ENCODE measurements around the gene ATP13A1. TPM values are rescaled to one million over a fixed set of nuclear protein-coding genes. Genes with fewer than 3 reads are reported as not detected.

Gene ATP13A1
- total RNA-seq, 5 donors from 2014 or later (not counting 1 experiment from before 2014, with no cell fraction given): 80.4 to 170 (median 156) TPM

DNA sequence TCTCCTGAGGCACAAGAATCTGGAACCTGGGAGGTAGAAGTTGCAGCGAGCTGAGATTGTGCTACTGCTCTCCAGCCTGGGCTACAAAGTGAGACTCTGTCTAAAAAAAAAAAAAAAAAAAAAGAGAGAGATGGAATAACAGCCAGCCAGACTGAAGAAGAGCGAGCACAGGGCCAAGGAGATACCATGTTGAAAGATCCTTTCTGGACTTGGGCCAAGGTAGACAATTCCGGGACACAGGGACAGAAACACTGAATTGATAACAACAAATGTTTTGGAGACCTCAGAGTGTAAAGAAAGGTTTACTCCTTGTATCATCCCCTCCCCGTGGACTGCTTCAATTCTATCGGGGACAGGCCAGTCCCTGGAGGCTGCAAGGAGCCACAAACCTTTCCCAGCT lies 40.1 kb downstream of the ATP13A1 start:
- peaks cover 16% of the 10 kb centered on the region for H3K36me3 Mint-ChIP-seq
- Histone ChIP-seq H3K4me3 (ENCODE audit: control insufficient read depth in 1 of 2, extremely low read depth in 1 of 2, low read length in 1 of 2) (no peak overlapping the region), H3K9me3 (no peaks in the 10 kb centered on the region), H3K36me3 (ENCODE audit: control insufficient read depth in 2 of 2, extremely low read depth in 1 of 2, insufficient read depth in 1 of 2, low read length in 1 of 2) (peaks cover 4 to 13% of the 10 kb centered on the region in 2 donors), H3K27ac (ENCODE audit: low read length) (no peak overlapping the region), H3K4me1 (ENCODE audit: control insufficient read depth in 1 of 2, extremely low read depth in 1 of 2, insufficient read depth in 2 of 2, low read length in 2 of 2) (peaks cover 7 to 38% of the 10 kb centered on the region in 2 experiments), H3K27me3 (replicated peaks in 1 of 2; ENCODE audit: control insufficient read depth in 2 of 2, extremely low read depth in 1 of 2, insufficient read depth in 2 of 2, low read length in 1 of 2) (no peaks in the 10 kb centered on the region)
- peaks cover 28 to 43% (median 37%) of the 10 kb centered on the region in 3 donors for H3K4me1 Mint-ChIP-seq
- no peaks in the 10 kb centered on the region for H3K27me3 Mint-ChIP-seq
- ATAC-seq (replicated peaks in 1 of 4) (no peak), DNase-seq (no peak)
- 58% methylated on average over 2 of the region's 5 CpGs for WGBS (ENCODE audit: insufficient coverage)
- CTCF ChIA-PET: interaction anchor here in 1 of 2 donors (0.5 kb wide), 1 partner anchor 92 kb away, joined by 4 read pairs; no protein-coding TSS in a partner anchor
- H3K9me3 Mint-ChIP-seq: no peaks in the 10 kb centered on the region
- H3K27ac Mint-ChIP-seq: peak overlapping the region in 1 of 2 donors; percentile 61
- POLR2A ChIA-PET: no interaction called here
- H3K4me3 Mint-ChIP-seq: no peak overlapping the region

DNA sequence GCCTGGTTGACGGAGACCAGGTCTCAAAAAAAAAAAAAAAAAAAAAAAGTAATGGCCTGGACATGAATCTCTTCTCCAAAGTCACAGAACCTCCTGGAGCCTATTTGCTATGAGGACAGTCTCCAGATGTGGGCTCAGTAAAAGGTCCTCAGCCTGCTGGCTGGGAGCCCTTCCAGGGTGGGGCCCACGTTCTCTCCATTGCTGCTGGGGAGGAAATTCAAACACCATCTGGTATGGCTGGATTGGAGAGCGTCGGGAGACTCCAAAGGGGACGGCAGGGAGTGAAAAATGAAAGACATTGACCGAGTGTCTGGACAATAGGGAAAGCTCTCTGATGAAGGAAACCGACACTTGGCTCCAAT lies 43.6 kb downstream of the ATP13A1 start:
- H3K36me3 Mint-ChIP-seq: peaks cover 17% of the 10 kb centered on the region
- peaks cover 4 to 13% of the 10 kb centered on the region in 2 donors for H3K36me3 ChIP-seq (ENCODE audit: control insufficient read depth in 2 of 2, extremely low read depth in 1 of 2, insufficient read depth in 1 of 2, low read length in 1 of 2)

DNA sequence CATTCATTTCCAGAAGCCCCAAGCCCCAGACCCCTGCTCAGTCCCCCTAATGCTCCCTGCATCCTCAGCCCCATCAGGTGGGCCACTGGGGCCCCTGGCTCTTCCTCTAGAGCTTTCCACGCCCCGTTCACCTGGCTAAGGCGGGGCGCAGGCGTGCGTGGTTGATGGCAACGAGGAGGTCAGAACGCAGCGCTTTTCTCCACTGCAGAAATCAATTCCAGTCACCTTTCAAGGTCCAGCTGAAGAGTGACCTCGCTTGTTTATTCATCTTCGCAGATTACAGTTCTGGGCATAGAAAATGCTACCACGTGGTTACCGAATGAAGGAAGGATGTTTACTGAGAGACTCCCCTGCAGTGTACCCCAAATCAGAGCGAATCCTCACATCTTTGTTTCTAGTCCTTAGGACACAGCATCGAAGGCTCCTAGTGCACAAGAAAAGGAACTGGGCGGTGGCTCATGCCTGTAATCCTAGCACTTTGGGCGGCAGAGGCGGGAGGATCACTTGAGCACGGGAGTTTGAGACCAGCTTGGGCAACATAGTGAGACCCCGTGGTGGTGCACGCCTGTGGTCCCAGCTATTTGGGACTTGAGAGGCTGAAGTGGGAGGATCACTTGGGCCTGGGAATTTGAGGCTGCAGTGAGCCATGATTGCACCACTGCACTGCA lies 44.2 kb downstream of the ATP13A1 start:
- H3K4me3 Mint-ChIP-seq: peak overlapping the region; percentile 74 to 89 (median 85)
- Histone ChIP-seq H3K27me3 (replicated peaks in 1 of 2; ENCODE audit: control insufficient read depth in 2 of 2, extremely low read depth in 1 of 2, insufficient read depth in 2 of 2, low read length in 1 of 2) (no peaks in the 10 kb centered on the region), H3K9me3 (no peaks in the 10 kb centered on the region), H3K4me3 (ENCODE audit: control insufficient read depth in 1 of 2, extremely low read depth in 1 of 2, low read length in 1 of 2) (peak overlapping the region in 1 of 2 donors; percentile 25), H3K36me3 (ENCODE audit: control insufficient read depth in 2 of 2, extremely low read depth in 1 of 2, insufficient read depth in 1 of 2, low read length in 1 of 2) (peaks cover 4 to 13% of the 10 kb centered on the region in 2 donors), H3K4me1 (ENCODE audit: control insufficient read depth in 1 of 2, extremely low read depth in 1 of 2, insufficient read depth in 2 of 2, low read length in 2 of 2) (peaks cover 6 to 44% of the 10 kb centered on the region in 2 experiments), H3K27ac (ENCODE audit: low read length) (peak overlapping the region; percentile 66)
- POLR2A ChIA-PET: interaction anchor here in 1 of 2 donors (1.4 kb wide), 1 partner anchor 10 kb away, joined by 4 read pairs; no protein-coding TSS in a partner anchor
- CTCF ChIA-PET: interaction anchor here in 1 of 2 donors (0.7 kb wide), 1 partner anchor 14 kb away, joined by 4 read pairs; no protein-coding TSS in a partner anchor
- 96% methylated on average over 9 of the region's 21 CpGs for WGBS (ENCODE audit: insufficient coverage)
- no peaks in the 10 kb centered on the region for H3K9me3 Mint-ChIP-seq
- peaks cover 46 to 50% (median 48%) of the 10 kb centered on the region in 3 donors for H3K4me1 Mint-ChIP-seq
- ATAC-seq (replicated peaks in 1 of 4): no peak
- H3K27ac Mint-ChIP-seq: peak overlapping the region; percentile 62 to 84
- DNase-seq: no peak
- H3K27me3 Mint-ChIP-seq: no peaks in the 10 kb centered on the region
- H3K36me3 Mint-ChIP-seq: peaks cover 14% of the 10 kb centered on the region

More for the DNA sequence above, 43.6 kb downstream of the ATP13A1 start:
- CTCF ChIA-PET: no interaction called here
- Histone ChIP-seq H3K9me3 (no peaks in the 10 kb centered on the region), H3K4me3 (ENCODE audit: control insufficient read depth in 1 of 2, extremely low read depth in 1 of 2, low read length in 1 of 2) (no peak overlapping the region), H3K4me1 (ENCODE audit: control insufficient read depth in 1 of 2, extremely low read depth in 1 of 2, insufficient read depth in 2 of 2, low read length in 2 of 2) (peaks cover 6 to 39% of the 10 kb centered on the region in 2 experiments), H3K27me3 (replicated peaks in 1 of 2; ENCODE audit: control insufficient read depth in 2 of 2, extremely low read depth in 1 of 2, insufficient read depth in 2 of 2, low read length in 1 of 2) (no peaks in the 10 kb centered on the region), H3K27ac (ENCODE audit: low read length) (no peak overlapping the region)
- ATAC-seq (replicated peaks in 1 of 4) (no peak), DNase-seq (no peak)
- Mint-ChIP-seq H3K27me3 (no peaks in the 10 kb centered on the region), H3K4me1 (peaks cover 41 to 49% (median 48%) of the 10 kb centered on the region in 3 donors), H3K9me3 (no peaks in the 10 kb centered on the region), H3K4me3 (no peak overlapping the region), H3K27ac (peak overlapping the region in 1 of 2 donors; percentile 34)
- POLR2A ChIA-PET: interaction anchor here (0.6 to 1.4 kb wide), 2 partner anchors 10 to 73 kb away, joined by 4 to 6 read pairs; no protein-coding TSS in a partner anchor
- WGBS (ENCODE audit: insufficient coverage): 98% methylated on average over 5 of the region's 7 CpGs

DNA sequence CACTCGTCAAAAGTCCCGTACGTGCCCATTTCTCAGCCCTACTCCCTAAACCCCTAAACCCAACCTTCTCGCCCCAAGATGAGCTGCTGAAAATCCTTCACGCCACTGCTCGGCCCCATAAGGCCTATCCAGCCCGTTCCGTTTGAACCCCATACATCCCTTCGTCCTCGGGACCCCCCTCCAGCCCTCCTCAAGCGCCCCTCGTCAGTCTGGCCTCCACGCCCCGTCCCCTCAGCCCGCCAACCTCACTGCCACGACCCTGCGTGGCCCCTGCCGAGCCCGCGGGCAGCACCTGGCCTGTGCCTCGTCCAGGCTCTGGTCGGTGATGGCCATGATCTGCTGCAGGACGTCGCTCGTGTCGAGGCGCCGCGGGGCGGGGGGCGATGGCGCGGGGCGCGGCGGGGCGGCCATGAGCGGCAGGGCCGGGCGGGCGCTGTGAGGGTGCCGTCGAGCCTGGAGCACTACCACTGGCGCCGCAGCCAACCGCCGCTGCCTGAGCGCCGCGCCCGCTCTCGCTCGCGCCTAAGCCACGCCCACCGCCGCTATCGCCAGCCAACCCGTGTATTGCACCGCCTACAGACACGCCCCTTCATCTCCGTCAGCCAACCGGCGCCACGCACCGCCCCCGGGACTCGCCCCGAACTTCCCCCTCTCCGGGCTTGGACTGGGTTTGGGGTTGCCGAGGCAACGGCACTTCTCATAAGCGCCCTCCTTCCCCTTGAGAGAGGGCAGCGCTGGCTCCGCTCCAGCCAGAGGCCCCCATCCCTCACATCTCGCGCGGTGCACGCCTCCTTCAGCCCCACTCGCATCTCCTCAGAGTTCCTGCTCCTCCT lies 45.0 kb downstream of the ATP13A1 start, which contains the start of gene PBX4:
Gene PBX4, minus strand, starts transcription at position 469 of the 833 bp plus-strand sequence. Its CDS starts 58 bp downstream, at position 411.
- peaks cover 11% of the 10 kb centered on the region for H3K36me3 Mint-ChIP-seq
- ChIA-PET POLR2A (interaction anchor here (0.6 to 0.8 kb wide), 2 partner anchors 11 to 16 kb away, joined by 3 read pairs; no protein-coding TSS in a partner anchor), CTCF (no interaction called here)
- peak; percentile 95 to 100 (median 99) for DNase-seq
- H3K27ac Mint-ChIP-seq: peak within 1 kb of the TSS; percentile 84 to 90
- peak within 1 kb of the TSS; percentile 74 to 95 (median 89) for H3K4me3 Mint-ChIP-seq
- ATAC-seq (replicated peaks in 1 of 4): peak; percentile 91 to 96 (median 94)
- H3K27me3 ChIP-seq (replicated peaks in 1 of 2; ENCODE audit: control insufficient read depth in 2 of 2, extremely low read depth in 1 of 2, insufficient read depth in 2 of 2, low read length in 1 of 2): no peaks in the 10 kb centered on the region
- H3K4me3 ChIP-seq (ENCODE audit: control insufficient read depth in 1 of 2, extremely low read depth in 1 of 2, low read length in 1 of 2): peak within 1 kb of the TSS; percentile 72 to 89
- H3K4me1 ChIP-seq (ENCODE audit: control insufficient read depth in 1 of 2, extremely low read depth in 1 of 2, insufficient read depth in 2 of 2, low read length in 2 of 2): peaks cover 6 to 51% of the 10 kb centered on the region in 2 experiments
- WGBS (ENCODE audit: insufficient coverage): 4% methylated on average over 78 of the region's 80 CpGs
- H3K4me1 Mint-ChIP-seq: peaks cover 47 to 52% (median 51%) of the 10 kb centered on the region in 3 donors
- peaks cover 4 to 10% of the 10 kb centered on the region in 2 donors for H3K36me3 ChIP-seq (ENCODE audit: control insufficient read depth in 2 of 2, extremely low read depth in 1 of 2, insufficient read depth in 1 of 2, low read length in 1 of 2)
- H3K9me3 ChIP-seq: no peaks in the 10 kb centered on the region
- H3K27ac ChIP-seq (ENCODE audit: low read length): peak within 1 kb of the TSS; percentile 85
- H3K27me3 Mint-ChIP-seq: no peaks in the 10 kb centered on the region
- H3K9me3 Mint-ChIP-seq: no peaks in the 10 kb centered on the region

DNA sequence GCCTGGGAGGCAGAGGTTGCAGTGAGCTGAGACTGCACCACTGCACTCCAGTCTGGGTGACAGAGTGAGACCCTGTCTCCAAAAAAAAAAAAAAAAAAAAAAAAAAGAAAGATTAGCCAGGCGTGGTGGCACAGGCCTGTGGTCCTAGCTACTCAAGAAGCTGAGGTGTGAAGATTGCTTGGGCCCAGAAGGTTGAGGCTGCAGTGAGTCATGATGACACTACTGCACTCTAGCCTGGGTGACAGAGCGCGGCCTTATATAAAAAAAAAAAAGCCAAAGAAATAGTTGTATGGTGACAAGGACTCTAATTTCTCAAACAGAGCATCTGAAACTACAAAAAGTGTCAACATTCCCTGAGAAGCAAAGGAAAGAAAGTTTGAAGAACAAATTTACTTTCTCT lies 48.4 kb downstream of the ATP13A1 start:
- Histone ChIP-seq H3K4me1 (ENCODE audit: control insufficient read depth in 1 of 2, extremely low read depth in 1 of 2, insufficient read depth in 2 of 2, low read length in 2 of 2) (peaks cover 6 to 51% of the 10 kb centered on the region in 2 experiments), H3K27me3 (replicated peaks in 1 of 2; ENCODE audit: control insufficient read depth in 2 of 2, extremely low read depth in 1 of 2, insufficient read depth in 2 of 2, low read length in 1 of 2) (no peaks in the 10 kb centered on the region), H3K9me3 (no peaks in the 10 kb centered on the region), H3K4me3 (ENCODE audit: control insufficient read depth in 1 of 2, extremely low read depth in 1 of 2, low read length in 1 of 2) (no peak overlapping the region), H3K36me3 (ENCODE audit: control insufficient read depth in 2 of 2, extremely low read depth in 1 of 2, insufficient read depth in 1 of 2, low read length in 1 of 2) (peaks cover 0 to 5% of the 10 kb centered on the region in 2 donors), H3K27ac (ENCODE audit: low read length) (peak overlapping the region; percentile 73)
- Mint-ChIP-seq H3K4me1 (peaks cover 62 to 66% (median 64%) of the 10 kb centered on the region in 3 donors), H3K27me3 (no peaks in the 10 kb centered on the region), H3K4me3 (peak overlapping the region; percentile 45 to 69 (median 55)), H3K9me3 (no peaks in the 10 kb centered on the region), H3K27ac (peak overlapping the region; percentile 84 to 93), H3K36me3 (peaks cover 20% of the 10 kb centered on the region)
- ChIA-PET CTCF (interaction anchor here (0.6 to 1.0 kb wide), 3 partner anchors 14 to 127 kb away, joined by 3 to 4 read pairs (median 4); no protein-coding TSS in a partner anchor), POLR2A (interaction anchor here in 1 of 2 donors (0.6 to 1.6 kb wide), 3 partner anchors 10 to 53 kb away, joined by 3 to 6 read pairs (median 5); no protein-coding TSS in a partner anchor)
- DNase-seq (peak in 17 of 35 experiments; percentile 15 to 70 (median 36)), ATAC-seq (replicated peaks in 1 of 4) (no peak)
- no CpG with 5 or more reads among the region's 3 CpGs for WGBS (ENCODE audit: insufficient coverage)

DNA sequence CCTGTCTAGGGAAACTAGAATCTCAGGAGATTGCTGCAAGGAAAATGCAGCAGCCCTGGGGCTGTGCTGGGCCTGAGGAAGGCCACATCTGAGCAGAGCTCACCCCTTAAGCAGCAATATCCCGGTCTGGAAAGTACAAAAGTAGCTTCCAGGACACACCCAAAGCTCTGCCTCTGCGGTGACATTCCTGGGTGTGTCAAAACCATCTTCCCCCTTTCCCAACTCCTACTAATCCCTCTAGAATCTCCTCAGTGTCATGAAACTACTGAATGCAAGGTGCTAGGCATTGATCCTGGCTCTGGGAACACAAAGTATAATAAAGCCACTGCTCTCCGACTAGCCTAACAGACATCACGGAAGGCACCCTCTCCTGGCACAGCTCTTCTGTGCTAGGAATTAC lies 50.0 kb downstream of the ATP13A1 start:
- peak overlapping the region; percentile 22 to 46 for H3K27ac Mint-ChIP-seq
- Histone ChIP-seq H3K4me1 (ENCODE audit: control insufficient read depth in 1 of 2, extremely low read depth in 1 of 2, insufficient read depth in 2 of 2, low read length in 2 of 2) (peaks cover 6 to 46% of the 10 kb centered on the region in 2 experiments), H3K4me3 (ENCODE audit: control insufficient read depth in 1 of 2, extremely low read depth in 1 of 2, low read length in 1 of 2) (no peak overlapping the region), H3K27ac (ENCODE audit: low read length) (no peak overlapping the region), H3K27me3 (replicated peaks in 1 of 2; ENCODE audit: control insufficient read depth in 2 of 2, extremely low read depth in 1 of 2, insufficient read depth in 2 of 2, low read length in 1 of 2) (no peaks in the 10 kb centered on the region), H3K9me3 (no peaks in the 10 kb centered on the region), H3K36me3 (ENCODE audit: control insufficient read depth in 2 of 2, extremely low read depth in 1 of 2, insufficient read depth in 1 of 2, low read length in 1 of 2) (peaks cover 0 to 10% of the 10 kb centered on the region in 2 donors)
- no peak for ATAC-seq (replicated peaks in 1 of 4)
- H3K4me1 Mint-ChIP-seq: peaks cover 61 to 69% (median 65%) of the 10 kb centered on the region in 3 donors
- ChIA-PET POLR2A (no interaction called here), CTCF (interaction anchor here in 1 of 2 donors (0.7 kb wide), 2 partner anchors 9 to 42 kb away, joined by 5 read pairs; no protein-coding TSS in a partner anchor)
- H3K4me3 Mint-ChIP-seq: no peak overlapping the region
- peaks cover 28% of the 10 kb centered on the region for H3K36me3 Mint-ChIP-seq
- 93% methylated on average over 4 of the region's 4 CpGs for WGBS (ENCODE audit: insufficient coverage)
- no peaks in the 10 kb centered on the region for H3K9me3 Mint-ChIP-seq
- no peak for DNase-seq
- H3K27me3 Mint-ChIP-seq: no peaks in the 10 kb centered on the region

Measured in T-cell (primary cell).